HG02763 (cell line): ENCODE measurements around the gene PMEPA1.
"Not testable (repeated sequence)": the region's sequence is repeated elsewhere in the genome, so short reads cannot be mapped to it uniquely, and the experiment has no call there.

Experiments used
- ATAC-seq: cut with Tn5 transposase; IDR thresholded peaks from one replicate; pipeline ENCODE4 v1.9.1; 2021; ENCODE audit warnings: mild to moderate bottlenecking, moderate library complexity; ENCODE audit not compliant: unreplicated experiment

The PMEPA1 gene

DNA sequence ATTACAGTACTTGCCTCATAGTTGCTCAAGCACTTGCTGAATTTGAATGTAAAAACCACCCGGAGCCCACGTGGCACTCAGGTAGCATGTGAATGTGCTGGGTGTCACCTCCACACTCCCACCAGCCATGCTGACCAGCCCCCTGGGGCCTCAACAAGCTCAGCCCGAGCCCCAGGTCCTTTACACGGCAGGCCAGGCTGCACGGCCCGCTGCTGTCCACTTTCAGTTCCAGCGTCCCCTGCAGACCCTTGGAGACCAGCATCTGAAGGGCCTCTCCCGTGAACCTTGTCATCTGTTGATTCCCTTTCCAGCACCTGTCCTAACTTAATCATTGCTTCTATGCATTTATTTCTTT lies 56.3 kb downstream of the PMEPA1 start:
- no peak for ATAC-seq

DNA sequence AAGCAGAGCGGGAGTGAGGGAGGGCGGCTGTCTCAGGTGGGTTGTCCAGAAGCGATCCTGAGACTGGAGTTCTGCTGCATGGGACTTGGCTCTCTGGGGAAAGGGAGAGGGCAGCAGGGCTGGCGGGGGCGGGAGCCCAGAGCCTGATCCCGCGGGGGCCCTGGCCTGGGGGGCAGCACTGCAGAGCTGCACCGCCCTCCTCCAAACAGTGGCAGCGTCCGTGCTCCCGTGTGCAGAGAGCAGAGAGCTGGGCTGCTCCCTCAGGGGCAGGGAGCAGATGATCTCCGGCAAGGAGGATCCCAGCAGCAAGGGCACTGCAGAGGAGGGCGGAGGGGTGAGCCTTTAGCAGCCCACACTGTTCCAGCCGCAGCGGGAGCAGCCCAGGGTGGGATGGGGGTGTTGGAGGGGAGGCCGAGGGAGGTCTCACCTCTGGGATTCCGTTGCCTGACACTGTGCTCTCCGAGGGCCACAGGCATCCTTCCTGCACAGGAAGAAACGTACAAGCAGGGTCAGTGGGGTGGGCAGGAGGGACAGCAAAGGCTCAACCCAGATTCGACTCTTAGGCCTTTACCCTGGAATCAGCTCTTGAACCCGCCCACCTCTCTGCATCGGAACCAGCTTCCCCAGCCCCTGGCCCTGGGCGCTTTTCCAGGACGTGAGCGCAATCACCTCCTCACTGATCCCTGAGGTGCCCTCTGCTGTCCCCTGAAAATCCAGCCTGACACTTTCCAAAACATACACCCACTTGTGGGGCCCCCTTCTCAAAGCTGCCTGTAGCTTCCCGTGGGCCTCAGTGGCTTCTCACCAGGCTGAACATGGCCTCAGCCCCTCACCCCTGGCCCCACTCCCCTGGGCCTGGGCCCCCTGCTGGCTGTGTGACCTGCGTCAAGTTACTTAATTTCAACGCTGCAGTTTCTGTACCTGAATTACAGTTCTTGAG lies 56.9 kb downstream of the PMEPA1 start:
- no peak for ATAC-seq

DNA sequence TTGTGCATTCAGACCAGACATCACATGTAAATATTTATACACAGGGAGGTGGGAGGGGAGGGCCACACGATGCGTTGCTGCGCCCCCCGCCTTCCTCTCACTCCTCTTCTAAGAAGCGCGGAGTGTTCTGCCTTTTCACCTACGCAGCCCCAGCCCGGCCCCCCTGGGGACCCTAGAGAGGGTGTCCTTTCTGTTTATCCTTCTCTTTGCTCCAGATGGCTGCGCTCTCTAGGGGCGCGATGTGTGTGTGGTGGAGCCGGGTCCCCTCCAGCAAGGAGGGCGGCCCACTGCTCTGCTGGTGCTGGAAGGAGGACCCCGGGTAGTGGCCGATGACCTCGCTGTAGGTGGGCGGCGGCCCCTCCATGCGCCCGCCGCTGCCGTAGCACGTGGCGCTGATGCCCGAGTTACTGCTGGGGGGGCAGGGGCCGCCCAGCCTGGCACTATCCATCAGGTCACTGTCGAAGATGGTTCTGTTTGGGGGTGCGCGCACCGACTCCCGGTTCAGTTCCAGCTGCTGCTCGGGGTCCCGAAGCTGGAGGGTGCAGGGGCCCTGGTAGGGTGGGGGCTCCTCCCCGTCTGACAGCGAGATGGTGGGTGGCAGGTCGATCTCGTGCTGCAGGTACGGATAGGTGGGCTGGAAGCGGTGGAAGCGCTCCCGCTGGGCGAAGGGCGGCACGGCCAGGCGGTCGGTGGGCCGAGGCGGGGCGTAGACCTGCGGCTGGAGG lies 57.8 kb downstream of the PMEPA1 start:
- ATAC-seq, result no peak

- ATAC-seq, result no peak
Measured at GRCh38 chr20:57650756-57651483, 58.9 kb downstream of the PMEPA1 start.

GRCh38 chr20:57650266-57650665 lies 59.5 kb downstream of the PMEPA1 start:
- no peak for ATAC-seq

DNA sequence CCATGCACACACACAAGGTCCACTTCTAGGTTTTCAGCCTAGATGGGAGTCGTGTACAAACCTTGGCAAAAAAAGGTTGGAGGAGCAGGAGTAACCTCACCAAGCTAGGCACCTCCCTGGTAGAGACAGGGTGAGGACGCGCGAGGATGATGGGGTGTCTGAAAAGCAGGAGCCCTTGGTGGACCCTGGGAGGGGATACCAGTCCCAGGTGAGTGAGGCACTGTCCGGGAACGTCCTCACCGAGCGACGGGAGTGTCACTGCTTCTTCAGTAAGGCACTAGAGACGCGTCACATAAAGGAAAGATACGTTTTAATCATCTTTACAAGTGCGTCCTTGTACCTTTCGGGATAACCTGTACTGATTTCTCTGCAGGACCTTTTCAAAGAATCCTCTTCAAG lies 60.2 kb downstream of the PMEPA1 start:
- no peak for ATAC-seq

DNA sequence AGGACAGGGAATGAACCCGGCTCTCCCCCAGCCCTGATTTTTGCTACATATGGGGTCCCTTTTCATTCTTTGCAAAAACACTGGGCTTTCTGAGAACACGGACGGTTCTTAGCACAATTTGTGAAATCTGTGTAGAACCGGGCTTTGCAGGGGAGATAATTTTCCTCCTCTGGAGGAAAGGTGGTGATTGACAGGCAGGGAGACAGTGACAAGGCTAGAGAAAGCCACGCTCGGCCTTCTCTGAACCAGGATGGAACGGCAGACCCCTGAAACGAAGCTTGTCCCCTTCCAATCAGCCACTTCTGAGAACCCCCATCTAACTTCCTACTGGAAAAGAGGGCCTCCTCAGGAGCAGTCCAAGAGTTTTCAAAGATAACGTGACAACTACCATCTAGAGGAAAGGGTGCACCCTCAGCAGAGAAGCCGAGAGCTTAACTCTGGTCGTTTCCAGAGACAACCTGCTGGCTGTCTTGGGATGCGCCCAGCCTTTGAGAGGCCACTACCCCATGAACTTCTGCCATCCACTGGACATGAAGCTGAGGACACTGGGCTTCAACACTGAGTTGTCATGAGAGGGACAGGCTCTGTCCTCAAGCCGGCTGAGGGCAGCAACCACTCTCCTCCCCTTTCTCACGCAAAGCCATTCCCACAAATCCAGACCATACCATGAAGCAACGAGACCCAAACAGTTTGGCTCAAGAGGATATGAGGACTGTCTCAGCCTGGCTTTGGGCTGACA lies 60.8 kb downstream of the PMEPA1 start:
- ATAC-seq, result no peak

GRCh38 chr20:57647933-57648785 lies 61.7 kb downstream of the PMEPA1 start:
- ATAC-seq, result no peak

- ATAC-seq, result no peak
Measured at GRCh38 chr20:57647006-57647932, 62.5 kb downstream of the PMEPA1 start.

DNA sequence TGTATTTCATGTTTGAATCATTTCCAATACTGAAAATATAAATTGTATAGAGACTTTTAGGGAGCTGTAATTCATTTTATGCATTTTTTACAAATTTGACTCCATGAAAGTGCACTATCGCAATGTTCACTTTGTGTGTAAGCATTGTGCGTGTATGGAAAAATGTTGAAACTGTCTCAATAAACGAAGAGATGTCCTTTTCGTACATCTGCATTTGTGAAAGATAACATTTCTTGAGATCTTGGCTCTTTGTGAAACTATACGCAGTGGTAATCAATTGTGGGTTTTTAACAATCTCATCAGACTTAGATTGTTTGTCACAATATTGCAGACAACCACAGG lies 70.9 kb downstream of the PMEPA1 start:
- ATAC-seq, result no peak

DNA sequence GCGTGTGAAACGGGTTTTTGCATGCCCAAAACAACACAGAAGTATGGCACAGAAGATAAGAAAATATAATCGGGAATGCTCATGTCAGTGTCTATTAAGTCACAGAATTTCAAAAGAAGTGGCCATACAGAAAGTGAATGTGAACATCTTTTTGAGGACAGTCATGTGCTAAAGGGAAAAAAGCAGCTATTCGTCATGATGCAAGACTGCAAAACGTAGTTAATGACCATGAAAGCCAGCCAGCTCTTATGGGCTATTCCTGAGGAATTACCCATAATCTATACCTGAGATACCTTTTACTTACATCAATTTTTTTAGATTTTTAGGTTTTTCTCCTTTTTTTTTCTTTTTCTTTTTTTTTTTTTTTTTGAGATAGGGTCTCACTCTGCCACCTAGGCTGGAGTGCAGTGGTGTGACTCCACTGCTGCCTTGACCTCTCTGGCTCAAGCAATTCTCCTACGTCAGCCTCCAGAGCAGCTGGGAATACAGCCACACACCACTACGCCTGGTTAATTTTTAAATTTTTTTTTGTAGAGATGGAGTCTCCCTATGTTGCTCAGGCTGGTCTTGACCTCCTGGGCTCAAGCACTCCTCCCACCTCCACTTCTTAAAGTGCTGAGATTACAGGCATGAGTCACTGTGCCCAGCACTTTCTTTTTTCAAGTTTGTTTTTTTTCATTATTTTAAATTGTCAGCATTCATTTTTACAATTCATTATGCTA lies 71.5 kb downstream of the PMEPA1 start:
- no peak for ATAC-seq

DNA sequence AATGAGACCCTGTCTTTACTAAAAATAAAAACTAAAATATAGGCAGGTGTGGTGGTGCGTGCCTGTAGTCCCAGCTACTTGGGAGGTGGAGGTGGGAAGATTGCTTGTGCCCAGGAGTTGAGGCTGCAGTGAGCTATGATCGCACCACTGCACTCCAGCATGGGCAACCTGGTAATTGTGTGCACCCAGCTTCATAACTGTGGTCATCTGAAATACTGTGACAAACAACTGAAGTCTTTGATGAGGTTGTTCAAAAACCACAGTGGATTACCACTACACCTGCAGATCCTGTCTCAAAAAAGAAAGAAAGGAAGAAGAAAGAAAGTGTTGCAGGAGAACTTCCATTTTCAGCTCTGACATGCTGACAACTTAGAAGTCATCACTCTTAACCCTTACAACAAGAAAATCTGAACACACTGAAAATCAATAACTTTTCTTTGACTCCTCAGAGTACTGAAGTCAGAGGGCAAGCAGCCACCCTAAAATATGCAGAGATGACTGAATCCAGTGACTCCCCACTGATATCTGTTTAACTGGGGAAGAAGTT lies 75.8 kb downstream of the PMEPA1 start:
- no peak for ATAC-seq

DNA sequence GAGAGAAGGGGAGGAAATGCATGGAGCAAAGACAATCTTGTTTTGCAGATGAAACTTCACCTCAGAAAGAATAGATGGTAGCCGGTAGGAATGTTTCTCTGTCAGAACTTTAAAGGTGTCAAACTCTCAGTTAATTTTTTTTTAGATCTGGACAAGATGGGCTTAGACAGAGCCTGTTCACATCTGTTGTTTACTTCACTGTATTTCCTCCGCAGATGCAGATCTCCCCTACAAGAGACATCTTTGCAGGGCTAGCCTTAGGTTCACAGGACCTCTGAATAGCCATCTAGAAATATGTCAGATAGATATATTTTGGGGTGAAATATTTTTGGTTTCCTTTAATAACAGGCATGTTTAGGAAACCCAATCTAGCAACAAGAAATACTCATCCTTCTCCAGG lies 77.5 kb downstream of the PMEPA1 start:
- no peak for ATAC-seq

DNA sequence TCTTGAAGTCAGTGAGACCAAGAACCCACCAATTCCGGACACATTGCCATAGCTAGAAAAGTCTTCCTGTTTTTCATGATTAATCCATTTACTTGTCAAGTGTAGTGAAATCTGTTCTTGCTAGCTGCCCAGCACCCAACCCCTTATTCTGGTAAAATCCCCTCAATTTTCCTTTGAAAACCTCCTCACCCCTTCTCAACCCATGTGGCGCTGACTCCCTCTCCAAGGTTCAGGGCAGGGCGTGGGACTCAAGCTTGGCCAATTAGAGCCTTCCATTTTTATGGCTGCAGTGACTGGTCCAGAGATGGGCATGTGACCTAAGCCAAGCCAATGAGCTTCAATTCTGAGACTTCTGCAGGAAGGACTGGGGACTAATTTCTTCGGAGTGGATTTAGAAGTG lies 79.8 kb downstream of the PMEPA1 start:
- ATAC-seq, result no peak

DNA sequence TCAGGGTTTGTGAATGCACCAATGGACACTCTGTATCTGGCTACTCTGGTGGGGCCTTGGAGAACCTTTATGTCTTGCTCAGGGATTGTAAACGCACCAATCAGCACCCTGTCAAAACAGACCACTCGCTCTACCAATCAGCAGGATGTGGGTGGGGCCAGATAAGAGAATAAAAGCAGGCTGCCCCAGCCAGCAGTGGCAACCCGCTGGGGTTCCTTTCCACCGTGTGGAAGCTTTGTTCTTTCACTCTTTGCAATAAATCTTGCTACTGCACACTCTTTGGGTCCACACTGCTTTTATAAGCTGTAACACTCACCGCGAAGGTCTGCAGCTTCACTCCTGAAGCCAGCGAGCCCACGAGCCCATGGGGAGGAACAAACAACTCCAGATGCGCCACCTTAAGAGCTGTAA lies 80.3 kb downstream of the PMEPA1 start:
- not testable (repeated sequence) for ATAC-seq

- not testable (repeated sequence) for ATAC-seq
Measured at GRCh38 chr20:57628962-57629308, 80.9 kb downstream of the PMEPA1 start.

DNA sequence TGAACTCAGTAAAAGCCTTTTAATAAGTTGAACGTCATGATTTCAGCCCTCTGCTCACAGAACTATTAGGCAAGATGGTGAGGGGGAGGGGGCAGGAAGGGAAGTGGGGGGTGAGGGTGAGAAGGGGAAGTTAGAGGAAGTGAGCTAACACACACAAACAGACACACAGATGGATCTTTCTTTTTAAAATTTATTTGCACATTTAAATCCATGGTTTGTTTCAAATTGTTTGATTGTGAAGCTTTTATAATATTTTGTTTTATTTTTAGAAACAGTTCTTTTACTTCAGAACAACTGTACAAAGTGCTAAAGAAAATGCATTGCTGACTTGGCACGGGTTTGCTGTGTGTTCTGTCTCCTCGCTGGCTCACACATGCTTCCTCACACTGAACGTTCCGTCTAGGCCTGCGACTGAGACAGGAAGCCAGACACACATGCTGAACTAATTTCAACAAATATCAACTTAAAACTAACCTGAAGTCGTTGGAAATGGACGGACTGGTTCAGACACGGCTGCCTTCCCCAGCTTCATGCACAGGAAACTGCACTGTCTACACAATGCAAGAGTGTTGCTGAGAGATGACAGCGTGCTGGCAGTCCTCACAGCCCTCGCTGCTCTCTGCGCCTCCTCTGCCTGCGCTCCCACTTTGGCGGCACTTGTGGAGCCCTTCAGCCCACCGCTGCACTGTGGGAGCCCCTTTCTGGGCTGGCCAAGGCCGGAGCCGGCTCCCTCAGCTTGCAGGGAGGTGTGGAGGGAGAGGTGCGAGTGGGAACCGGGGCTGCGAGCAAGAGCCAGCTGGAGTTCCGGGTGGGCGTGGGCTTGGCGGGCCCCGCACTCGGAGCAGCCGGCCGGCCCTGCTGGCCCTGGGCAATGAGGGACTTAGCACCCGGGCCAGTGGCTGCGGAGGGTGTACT lies 81.5 kb downstream of the PMEPA1 start:
- ATAC-seq, result no peak
